ENCODE results near the gene GLIS1.
A peak's percentile ranks its signal among the peaks of the same experiment; 100 is the strongest.

GLIS1 gene

GRCh38 chr1:53693339-53693738, 45.6 kb downstream of the GLIS1 start:
- no peak for DNase-seq

- DNase-seq: no peak
Measured at GRCh38 chr1:53691326-53691725, 47.6 kb downstream of the GLIS1 start.

- no peak for DNase-seq
Measured at GRCh38 chr1:53690411-53690810, 48.6 kb downstream of the GLIS1 start.

GRCh38 chr1:53689736-53690326, 49.1 kb downstream of the GLIS1 start:
- no peak for DNase-seq

- DNase-seq: no peak
Measured at GRCh38 chr1:53689223-53689622, 49.7 kb downstream of the GLIS1 start.

- DNase-seq: no peak
Measured at GRCh38 chr1:53688381-53689102, 50.4 kb downstream of the GLIS1 start.

GRCh38 chr1:53687901-53688300, 51.1 kb downstream of the GLIS1 start:
- DNase-seq: no peak

GRCh38 chr1:53687426-53687825, 51.5 kb downstream of the GLIS1 start:
- DNase-seq: no peak

GRCh38 chr1:53686965-53687267, 52.0 kb downstream of the GLIS1 start:
- DNase-seq: no peak

- no peak for DNase-seq
Measured at GRCh38 chr1:53686091-53686964, 52.6 kb downstream of the GLIS1 start.

GRCh38 chr1:53685272-53686051, 53.5 kb downstream of the GLIS1 start:
- DNase-seq: no peak

- DNase-seq: no peak
Measured at GRCh38 chr1:53684741-53685140, 54.2 kb downstream of the GLIS1 start.

GRCh38 chr1:53683986-53684740, 54.8 kb downstream of the GLIS1 start:
- no peak for DNase-seq

GRCh38 chr1:53682881-53683280, 56.1 kb downstream of the GLIS1 start:
- DNase-seq: no peak

- peak; percentile 72 for DNase-seq
Measured at GRCh38 chr1:53681977-53682685, 56.8 kb downstream of the GLIS1 start.

- DNase-seq: no peak
Measured at GRCh38 chr1:53681351-53681976, 57.5 kb downstream of the GLIS1 start.

GRCh38 chr1:53680868-53681267, 58.1 kb downstream of the GLIS1 start:
- no peak for DNase-seq

- DNase-seq: no peak
Measured at GRCh38 chr1:53678938-53679825, 59.8 kb downstream of the GLIS1 start.

GRCh38 chr1:53678507-53678906, 60.5 kb downstream of the GLIS1 start:
- no peak for DNase-seq

- DNase-seq: no peak
Measured at GRCh38 chr1:53678046-53678445, 60.9 kb downstream of the GLIS1 start.

Data from activated CD8-positive, alpha-beta memory T cell treated with anti-CD3 and anti-CD28 coated beads for 24 hours (primary cell).